MM.1S (cell line): ENCODE data around the gene NDUFAF3.

Experiments used
- EZH2 ChIP-seq: fragments of 300-600 bp; sonication (generic); optimal IDR thresholded peaks from 2 replicates; pipeline ENCODE3; 2017; ENCODE audit warnings: low read depth, mild to moderate bottlenecking, antibody characterized with exemption, low read length, mixed read lengths
- TF ChIP-seq, protein P1 (sequence below): fragments of 300-600 bp; sonication (generic); IDR thresholded peaks from 2 replicates; pipeline ENCODE4 v1.5.1; 2016; ENCODE audit warnings: antibody characterized with exemption, low read length, mixed read lengths

DNA sequence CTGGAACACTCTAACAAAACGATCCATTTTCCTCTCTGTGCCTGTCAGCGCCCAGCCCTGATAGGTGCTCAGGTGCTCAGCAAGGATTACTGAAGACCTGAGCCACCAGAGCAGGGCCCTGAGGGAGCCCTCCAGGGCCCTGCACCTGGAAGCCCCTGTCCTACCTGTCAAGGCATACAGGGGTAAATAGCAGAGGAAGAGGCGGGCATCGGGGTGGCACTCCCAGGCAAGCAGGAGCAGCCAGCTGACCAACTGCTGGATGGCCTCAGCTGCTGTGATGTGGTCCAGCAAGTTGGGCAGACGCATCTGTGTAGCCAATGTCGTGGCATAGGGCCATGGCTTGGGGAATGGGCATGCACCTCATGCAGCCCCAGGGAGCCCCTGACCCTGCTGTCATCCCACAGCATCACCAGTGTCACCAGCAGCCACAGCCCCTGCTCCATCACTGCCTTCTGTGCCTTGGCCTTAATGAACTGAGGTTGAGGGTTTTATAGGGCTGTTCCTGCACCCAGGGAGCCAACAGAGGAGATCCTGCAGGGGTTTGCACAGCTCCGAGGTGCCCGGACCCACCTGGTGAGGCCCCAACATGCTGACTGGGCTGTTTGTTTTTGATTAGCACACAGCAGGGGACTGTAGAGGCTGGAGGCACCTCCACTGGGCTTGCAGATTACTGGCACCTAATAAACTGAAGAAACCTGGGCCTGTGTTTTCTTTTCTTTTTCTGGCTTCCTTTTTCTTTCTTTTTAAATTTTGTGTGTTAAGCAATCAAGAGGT is 22.6 kb upstream of the NDUFAF3 start:
- no peak for TF ChIP-seq EZH2
- TF ChIP-seq, protein P1, sequence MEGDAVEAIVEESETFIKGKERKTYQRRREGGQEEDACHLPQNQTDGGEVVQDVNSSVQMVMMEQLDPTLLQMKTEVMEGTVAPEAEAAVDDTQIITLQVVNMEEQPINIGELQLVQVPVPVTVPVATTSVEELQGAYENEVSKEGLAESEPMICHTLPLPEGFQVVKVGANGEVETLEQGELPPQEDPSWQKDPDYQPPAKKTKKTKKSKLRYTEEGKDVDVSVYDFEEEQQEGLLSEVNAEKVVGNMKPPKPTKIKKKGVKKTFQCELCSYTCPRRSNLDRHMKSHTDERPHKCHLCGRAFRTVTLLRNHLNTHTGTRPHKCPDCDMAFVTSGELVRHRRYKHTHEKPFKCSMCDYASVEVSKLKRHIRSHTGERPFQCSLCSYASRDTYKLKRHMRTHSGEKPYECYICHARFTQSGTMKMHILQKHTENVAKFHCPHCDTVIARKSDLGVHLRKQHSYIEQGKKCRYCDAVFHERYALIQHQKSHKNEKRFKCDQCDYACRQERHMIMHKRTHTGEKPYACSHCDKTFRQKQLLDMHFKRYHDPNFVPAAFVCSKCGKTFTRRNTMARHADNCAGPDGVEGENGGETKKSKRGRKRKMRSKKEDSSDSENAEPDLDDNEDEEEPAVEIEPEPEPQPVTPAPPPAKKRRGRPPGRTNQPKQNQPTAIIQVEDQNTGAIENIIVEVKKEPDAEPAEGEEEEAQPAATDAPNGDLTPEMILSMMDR = no peak
